Colonic mucosa (tissue), 4 donors: ENCODE measurements around the gene ZSWIM8. TPM values are rescaled to one million over a fixed set of nuclear protein-coding genes. Genes with fewer than 3 reads are reported as not detected.
A peak's percentile ranks its signal among the peaks of the same experiment; 100 is the strongest.
"Not testable (repeated sequence)": the region's sequence is repeated elsewhere in the genome, so short reads cannot be mapped to it uniquely, and the experiment has no call there.

ENCODE experiments used
- DNase-seq: peaks from one replicate; pipeline ENCODE4 v3.0.0-alpha.2; 2020
- H3K27ac ChIP-seq: fragments of 200-600 bp; one replicate; pipeline ENCODE4 v1.8.0; 2021
- H3K27me3 ChIP-seq: fragments of 200-600 bp; one replicate; pipeline ENCODE4 v1.8.0; 2021
- H3K36me3 ChIP-seq: fragments of 200-600 bp; one replicate; pipeline ENCODE4 v1.8.0; 2021
- H3K4me1 ChIP-seq: fragments of 200-600 bp; one replicate; pipeline ENCODE4 v1.8.0; 2021; ENCODE audit warnings: mild to moderate bottlenecking
- H3K4me3 ChIP-seq: fragments of 200-600 bp; one replicate; pipeline ENCODE4 v1.8.0; 2021
- H3K9ac ChIP-seq, 2 donors: one replicate each; pipeline ENCODE4 v1.7.0; 2013; ENCODE audit warnings: control low read depth in 2 of 2, low read depth in 2 of 2, low read length in 2 of 2
- H3K9me3 ChIP-seq: fragments of 200-600 bp; one replicate; pipeline ENCODE4 v1.8.0; 2021
- intact Hi-C: fragments of 100-400 bp; cut with DNase I; formaldehyde crosslinking; loops from one replicate; pipeline ENCODE4 v1.14.1; 2022
- total RNA-seq, 2 donors: library from RNA; stranded (reverse); fragmentation: NEBNext Ultra II Directional in 1 of 2; extraction: Animal tissue kit (Norgen Biotek cat#: 25700) in 1 of 2; gene quantifications; one replicate each; pipeline ENCODE4 v1.2.1, GENCODE V29; 2021
- TF ChIP-seq, protein P1 (sequence below): fragments of 200-600 bp; IDR thresholded peaks from one replicate; pipeline ENCODE4 v1.8.0; 2022; ENCODE audit warnings: antibody characterized with exemption, mild to moderate bottlenecking
- donor health status: healthy.
- donor health status: DM: no; HTN: no; CAD: no.
- donor health status: DM: no; HTN: no; CAD: no.

Gene ZSWIM8, protein sequence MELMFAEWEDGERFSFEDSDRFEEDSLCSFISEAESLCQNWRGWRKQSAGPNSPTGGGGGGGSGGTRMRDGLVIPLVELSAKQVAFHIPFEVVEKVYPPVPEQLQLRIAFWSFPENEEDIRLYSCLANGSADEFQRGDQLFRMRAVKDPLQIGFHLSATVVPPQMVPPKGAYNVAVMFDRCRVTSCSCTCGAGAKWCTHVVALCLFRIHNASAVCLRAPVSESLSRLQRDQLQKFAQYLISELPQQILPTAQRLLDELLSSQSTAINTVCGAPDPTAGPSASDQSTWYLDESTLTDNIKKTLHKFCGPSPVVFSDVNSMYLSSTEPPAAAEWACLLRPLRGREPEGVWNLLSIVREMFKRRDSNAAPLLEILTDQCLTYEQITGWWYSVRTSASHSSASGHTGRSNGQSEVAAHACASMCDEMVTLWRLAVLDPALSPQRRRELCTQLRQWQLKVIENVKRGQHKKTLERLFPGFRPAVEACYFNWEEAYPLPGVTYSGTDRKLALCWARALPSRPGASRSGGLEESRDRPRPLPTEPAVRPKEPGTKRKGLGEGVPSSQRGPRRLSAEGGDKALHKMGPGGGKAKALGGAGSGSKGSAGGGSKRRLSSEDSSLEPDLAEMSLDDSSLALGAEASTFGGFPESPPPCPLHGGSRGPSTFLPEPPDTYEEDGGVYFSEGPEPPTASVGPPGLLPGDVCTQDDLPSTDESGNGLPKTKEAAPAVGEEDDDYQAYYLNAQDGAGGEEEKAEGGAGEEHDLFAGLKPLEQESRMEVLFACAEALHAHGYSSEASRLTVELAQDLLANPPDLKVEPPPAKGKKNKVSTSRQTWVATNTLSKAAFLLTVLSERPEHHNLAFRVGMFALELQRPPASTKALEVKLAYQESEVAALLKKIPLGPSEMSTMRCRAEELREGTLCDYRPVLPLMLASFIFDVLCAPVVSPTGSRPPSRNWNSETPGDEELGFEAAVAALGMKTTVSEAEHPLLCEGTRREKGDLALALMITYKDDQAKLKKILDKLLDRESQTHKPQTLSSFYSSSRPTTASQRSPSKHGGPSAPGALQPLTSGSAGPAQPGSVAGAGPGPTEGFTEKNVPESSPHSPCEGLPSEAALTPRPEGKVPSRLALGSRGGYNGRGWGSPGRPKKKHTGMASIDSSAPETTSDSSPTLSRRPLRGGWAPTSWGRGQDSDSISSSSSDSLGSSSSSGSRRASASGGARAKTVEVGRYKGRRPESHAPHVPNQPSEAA (N-terminal part only)
- 10 to 100 TPM; 74.7 to 77.1 TPM for total RNA-seq

DNA sequence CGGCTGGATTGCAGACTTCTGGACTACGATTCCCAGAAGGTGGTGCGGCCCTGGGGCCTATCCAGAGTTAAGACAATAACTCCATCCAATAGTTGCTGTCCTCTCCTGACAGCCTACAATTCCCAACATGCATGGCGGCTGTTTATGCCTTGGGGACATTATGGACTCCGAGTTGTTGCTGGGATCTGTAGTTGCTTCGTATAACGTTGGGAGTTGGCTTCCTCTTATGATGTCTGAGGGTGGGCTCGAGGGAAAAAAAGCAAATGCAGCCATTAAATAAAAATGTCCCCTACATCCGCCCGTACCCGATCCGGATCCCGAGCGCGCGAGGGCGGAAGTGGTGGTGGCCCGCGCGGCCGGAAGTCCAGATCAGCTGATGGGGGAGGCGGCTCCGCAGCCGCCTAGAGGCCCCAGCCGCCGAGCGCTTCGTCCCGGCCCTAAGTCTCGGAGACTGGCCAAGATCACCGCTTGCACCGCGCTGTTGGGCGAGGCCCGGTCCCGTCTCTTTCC, at the start of gene ZSWIM8:
ZSWIM8 (plus strand) TSS at position 396 of the 510 bp plus-strand sequence. CDS start 273 bp downstream, outside the sequence.
- intact Hi-C loops = no loop called here
- H3K36me3 ChIP-seq = no peaks in the 10 kb centered on the region
- H3K9me3 ChIP-seq = no peaks in the 10 kb centered on the region
- DNase-seq = peak; percentile 93
- H3K27me3 ChIP-seq = no peaks in the 10 kb centered on the region
- peak within 1 kb of the TSS; percentile 79 for H3K4me3 ChIP-seq
- TF ChIP-seq, protein P1, sequence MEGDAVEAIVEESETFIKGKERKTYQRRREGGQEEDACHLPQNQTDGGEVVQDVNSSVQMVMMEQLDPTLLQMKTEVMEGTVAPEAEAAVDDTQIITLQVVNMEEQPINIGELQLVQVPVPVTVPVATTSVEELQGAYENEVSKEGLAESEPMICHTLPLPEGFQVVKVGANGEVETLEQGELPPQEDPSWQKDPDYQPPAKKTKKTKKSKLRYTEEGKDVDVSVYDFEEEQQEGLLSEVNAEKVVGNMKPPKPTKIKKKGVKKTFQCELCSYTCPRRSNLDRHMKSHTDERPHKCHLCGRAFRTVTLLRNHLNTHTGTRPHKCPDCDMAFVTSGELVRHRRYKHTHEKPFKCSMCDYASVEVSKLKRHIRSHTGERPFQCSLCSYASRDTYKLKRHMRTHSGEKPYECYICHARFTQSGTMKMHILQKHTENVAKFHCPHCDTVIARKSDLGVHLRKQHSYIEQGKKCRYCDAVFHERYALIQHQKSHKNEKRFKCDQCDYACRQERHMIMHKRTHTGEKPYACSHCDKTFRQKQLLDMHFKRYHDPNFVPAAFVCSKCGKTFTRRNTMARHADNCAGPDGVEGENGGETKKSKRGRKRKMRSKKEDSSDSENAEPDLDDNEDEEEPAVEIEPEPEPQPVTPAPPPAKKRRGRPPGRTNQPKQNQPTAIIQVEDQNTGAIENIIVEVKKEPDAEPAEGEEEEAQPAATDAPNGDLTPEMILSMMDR = no peak
- H3K9ac ChIP-seq = peak within 1 kb of the TSS; percentile 73 to 84
- H3K27ac ChIP-seq = peak within 1 kb of the TSS; percentile 76
- H3K4me1 ChIP-seq = peaks cover 11% of the 10 kb centered on the region

DNA sequence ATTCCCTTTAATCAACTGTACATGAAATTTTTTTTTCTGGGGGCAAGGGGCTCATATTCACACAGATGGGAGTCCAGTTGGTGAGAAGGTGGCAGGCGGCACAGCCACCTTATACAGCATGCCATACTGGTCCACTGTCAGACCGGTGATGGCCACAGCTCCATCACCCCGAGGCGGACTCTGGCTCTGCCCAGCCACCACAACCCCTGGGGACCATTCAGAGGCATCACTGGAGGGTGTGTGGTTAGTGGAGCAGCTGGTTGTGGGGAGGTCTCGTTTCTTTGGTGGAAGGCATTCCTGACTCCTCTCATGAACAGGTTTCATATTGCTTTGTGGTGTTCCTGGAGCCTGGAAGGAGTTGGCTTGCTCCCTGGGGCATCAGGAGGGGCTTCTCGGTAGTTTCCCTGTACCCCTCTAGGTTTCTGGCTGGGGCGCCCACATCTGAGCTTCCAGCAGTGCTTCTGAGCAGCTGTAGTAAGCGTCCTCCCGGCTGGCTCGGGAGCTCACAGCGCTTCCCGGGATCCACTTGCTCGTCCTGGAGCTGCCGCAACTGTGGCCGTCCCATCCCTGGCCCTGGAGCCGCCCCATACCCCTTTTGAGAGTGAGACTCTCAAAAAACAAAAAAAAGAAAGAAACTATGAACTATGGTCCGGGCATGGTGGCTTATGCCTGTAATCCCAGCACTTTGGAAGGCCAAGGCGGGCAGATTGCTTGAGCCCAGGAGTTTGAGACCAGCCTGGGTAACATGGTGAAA, 44.7 kb upstream of the ZSWIM8 start:
- H3K27ac ChIP-seq = not testable (repeated sequence)

DNA sequence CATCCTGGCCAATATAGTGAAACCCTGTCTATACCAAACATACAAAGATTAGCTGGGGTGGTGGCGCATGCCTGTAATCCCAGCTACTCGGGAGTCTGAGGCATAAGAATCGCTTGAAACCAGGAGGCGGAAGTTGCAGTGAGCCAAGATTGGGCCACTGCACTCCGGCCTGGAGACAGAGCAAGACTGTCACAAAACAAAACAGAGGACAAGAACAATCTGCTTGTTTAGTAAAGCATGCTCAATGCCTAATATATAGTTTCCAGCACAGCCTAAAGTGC, 43.0 kb upstream of the ZSWIM8 start:
- intact Hi-C loops = no loop called here
- no peaks in the 10 kb centered on the region for H3K36me3 ChIP-seq
- DNase-seq = no peak
- no peaks in the 10 kb centered on the region for H3K27me3 ChIP-seq
- TF ChIP-seq, protein P1 = no peak
- peaks cover 5% of the 10 kb centered on the region for H3K4me1 ChIP-seq
- H3K9ac ChIP-seq = no peak overlapping the region
- no peak overlapping the region for H3K27ac ChIP-seq
- no peak overlapping the region for H3K4me3 ChIP-seq
- H3K9me3 ChIP-seq = no peaks in the 10 kb centered on the region

More for the DNA sequence above, 44.7 kb upstream of the ZSWIM8 start:
- H3K9me3 ChIP-seq, H3K4me3 ChIP-seq, H3K9ac ChIP-seq, H3K27me3 ChIP-seq, intact Hi-C loops, DNase-seq, H3K4me1 ChIP-seq, H3K36me3 ChIP-seq: not testable (repeated sequence)

DNA sequence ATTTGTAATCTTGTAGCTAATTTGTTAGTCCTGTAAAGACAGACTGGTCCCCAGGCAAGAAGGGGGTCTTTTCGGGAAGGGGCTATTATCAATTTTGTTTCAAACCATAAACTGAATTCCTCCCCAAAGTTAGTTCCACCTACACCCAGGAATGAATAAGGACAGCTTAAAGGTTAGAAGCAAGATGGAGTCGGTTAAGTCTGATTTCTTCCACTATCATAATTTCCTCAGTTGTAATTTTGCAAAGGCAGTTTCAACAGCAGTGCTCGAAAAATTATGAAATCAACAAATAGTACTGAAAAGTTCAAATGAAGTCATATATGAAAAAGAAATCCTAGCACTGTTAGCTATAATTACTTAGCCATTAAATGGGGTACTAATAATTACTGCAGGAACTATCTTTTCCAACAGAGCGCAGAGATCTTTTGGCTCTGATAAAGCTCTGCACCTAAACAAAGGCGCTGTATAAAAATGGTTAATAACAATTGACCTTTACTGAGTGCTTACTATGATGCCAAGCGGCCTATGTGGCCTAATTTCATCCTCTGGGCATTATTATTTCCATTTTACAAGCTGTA, 42.0 kb upstream of the ZSWIM8 start:
- H3K36me3 ChIP-seq = peaks cover 6% of the 10 kb centered on the region
- DNase-seq = no peak
- H3K4me1 ChIP-seq = peaks cover 5% of the 10 kb centered on the region
- intact Hi-C loops = no loop called here
- TF ChIP-seq, protein P1 = no peak
- H3K9me3 ChIP-seq = no peaks in the 10 kb centered on the region
- H3K27ac ChIP-seq = peak overlapping the region; percentile 94
- H3K9ac ChIP-seq = peak overlapping the region; percentile 91 to 97
- H3K4me3 ChIP-seq = peak overlapping the region; percentile 97
- no peaks in the 10 kb centered on the region for H3K27me3 ChIP-seq

DNA sequence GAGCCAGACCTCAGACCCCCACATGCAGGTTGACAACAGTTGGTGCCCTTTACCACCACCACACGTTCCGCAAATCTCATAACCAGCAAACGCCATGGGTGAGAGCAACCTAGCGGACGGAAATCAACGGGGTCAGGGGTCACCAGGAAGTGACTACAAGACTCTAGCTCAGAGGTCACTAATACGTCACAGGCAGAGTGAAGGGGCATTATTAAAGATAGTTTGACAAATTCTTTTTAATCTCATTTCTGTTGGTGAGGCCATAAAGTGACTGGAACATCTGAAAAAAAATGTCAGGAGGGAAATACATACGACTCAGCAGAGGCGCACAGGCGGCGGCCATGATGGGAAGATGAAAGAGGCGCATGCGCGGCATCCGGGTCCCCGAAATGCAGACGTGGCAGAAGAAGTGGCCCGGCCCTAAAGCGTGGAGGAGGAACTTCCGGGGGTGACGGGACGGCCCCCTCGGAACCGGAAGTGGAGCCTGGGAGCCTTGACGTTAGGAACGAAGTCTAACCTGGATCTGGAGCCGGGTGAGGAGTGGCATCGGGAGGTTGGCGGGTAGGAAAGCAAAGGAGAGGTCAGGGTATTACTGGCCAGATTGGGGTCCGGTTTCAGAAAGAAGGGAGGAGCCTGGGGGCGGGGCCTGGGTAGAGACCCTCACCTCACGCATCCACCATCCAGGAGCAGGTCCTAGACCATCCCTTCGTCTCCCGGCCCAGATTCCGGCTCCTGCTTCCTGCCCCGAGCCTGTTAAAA, 41.3 kb upstream of the ZSWIM8 start, which contains the start of gene SEC24C:
SEC24C (plus strand) TSS at position 468 of the 759 bp plus-strand sequence. CDS start 2,461 bp downstream, outside the sequence.
- H3K27ac ChIP-seq = peak within 1 kb of the TSS; percentile 94
- intact Hi-C loops = no loop called here
- peak within 1 kb of the TSS; percentile 97 for H3K4me3 ChIP-seq
- peaks cover 10% of the 10 kb centered on the region for H3K36me3 ChIP-seq
- DNase-seq = peak; percentile 98
- TF ChIP-seq, protein P1 = no peak
- H3K9me3 ChIP-seq = no peaks in the 10 kb centered on the region
- H3K4me1 ChIP-seq = peaks cover 5% of the 10 kb centered on the region
- H3K27me3 ChIP-seq = no peaks in the 10 kb centered on the region
- peak within 1 kb of the TSS; percentile 94 to 97 for H3K9ac ChIP-seq
